GM12891 (cell line): ENCODE measurements around the gene LYSMD2.

Experiments used
- PAX5 ChIP-seq: IDR thresholded peaks from 2 replicates; pipeline ENCODE4 v1.6.1; 2011; ENCODE audit warnings: low read length, moderate library complexity, mild to moderate bottlenecking; ENCODE audit not compliant: insufficient read depth, severe bottlenecking
- POLR2A ChIP-seq: IDR thresholded peaks from 2 replicates; pipeline ENCODE4 v1.6.1; 2011; ENCODE audit warnings: low read depth, low read length, control low read depth
- POLR2AphosphoS5 ChIP-seq: IDR thresholded peaks from 2 replicates; pipeline ENCODE4 v1.6.1; 2011; ENCODE audit warnings: low read depth, low read length, control low read depth
- POU2F2 ChIP-seq: IDR thresholded peaks from 2 replicates; pipeline ENCODE4 v1.6.1; 2011; ENCODE audit warnings: low read depth, mild to moderate bottlenecking, control low read depth, low read length, moderate library complexity
- SPI1 ChIP-seq: IDR thresholded peaks from 2 replicates; pipeline ENCODE4 v1.6.1; 2011; ENCODE audit warnings: low read depth, low read length, control low read depth
- TAF1 ChIP-seq: IDR thresholded peaks from 2 replicates; pipeline ENCODE4 v1.6.1; 2011; ENCODE audit warnings: low read depth, low read length, control low read depth

DNA sequence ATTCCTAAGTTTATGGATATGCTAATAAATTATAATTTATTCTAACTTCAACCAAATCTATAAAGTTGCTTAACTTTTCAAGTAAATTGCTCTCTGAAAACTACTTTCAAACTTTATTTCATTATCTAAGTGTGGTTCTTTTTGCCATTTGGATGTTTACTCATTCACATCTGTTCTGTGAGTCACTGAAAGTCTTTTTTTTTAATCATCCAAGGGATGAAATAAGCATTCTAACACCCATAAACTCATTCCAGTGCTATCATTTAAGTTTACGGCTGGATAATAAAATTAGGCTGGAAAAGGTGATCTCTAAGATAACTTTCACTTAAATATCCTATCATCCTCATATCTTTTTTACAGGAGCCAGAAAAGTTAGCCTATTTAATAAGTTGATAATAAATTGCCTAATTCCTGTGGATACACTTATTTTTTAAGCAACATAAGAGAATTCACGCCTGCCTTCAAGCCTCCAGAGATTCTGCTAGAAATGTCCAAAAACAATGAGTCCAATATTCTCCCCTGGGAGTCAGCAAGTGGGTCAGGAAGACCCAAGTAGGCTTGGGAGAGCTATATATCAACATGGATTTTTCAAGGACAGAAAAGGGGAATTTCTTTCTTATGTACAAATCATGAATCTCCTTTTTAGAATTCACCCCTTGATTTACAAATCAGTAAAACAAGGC, 30.4 kb downstream of the LYSMD2 start:
- TF ChIP-seq POLR2AphosphoS5, result no peak
- no peak for TF ChIP-seq POLR2A
- TF ChIP-seq TAF1, result no peak
- TF ChIP-seq POU2F2, result no peak
- no peak for TF ChIP-seq SPI1
- TF ChIP-seq PAX5, result no peak
